HFFc6 (cell line): ENCODE data around the gene VILL. TPM values are rescaled to one million over a fixed set of nuclear protein-coding genes. Genes with fewer than 3 reads are reported as not detected.

ENCODE experiments used
- DNase-seq: peaks from one replicate; pipeline ENCODE4 v3.0.0-alpha.2; 2018
- H3K27ac Mint-ChIP-seq: 2 replicates; pipeline ENCODE4 v1.8.0; 2020; ENCODE audit warnings: mild to moderate bottlenecking, mixed read lengths
- H3K27me3 Mint-ChIP-seq: 2 replicates; pipeline ENCODE4 v1.8.0; 2021; ENCODE audit warnings: mild to moderate bottlenecking, moderate library complexity, mixed read lengths; ENCODE audit not compliant: insufficient read depth
- H3K36me3 Mint-ChIP-seq: 2 replicates; pipeline ENCODE4 v1.8.0; 2021; ENCODE audit warnings: low read depth, mixed read lengths
- H3K4me1 Mint-ChIP-seq: 2 replicates; pipeline ENCODE4 v1.8.0; 2020; ENCODE audit warnings: low read depth, mixed read lengths
- H3K4me3 Mint-ChIP-seq: 2 replicates; pipeline ENCODE4 v1.8.0; 2020; ENCODE audit warnings: mild to moderate bottlenecking, moderate library complexity, mixed read lengths
- H3K9me3 Mint-ChIP-seq: 2 replicates; pipeline ENCODE4 v1.8.0; 2020; ENCODE audit warnings: mild to moderate bottlenecking, mixed read lengths
- CTCF ChIP-seq: fragments of 200-600 bp; sonication (generic); IDR thresholded peaks from 2 replicates; pipeline ENCODE4 v1.5.0; 2021; ENCODE audit warnings: antibody characterized with exemption, mild to moderate bottlenecking
- total RNA-seq, 6 experiments: library from RNA; stranded (reverse); fragmentation: NEBNext Ultra II Directional; extraction: Animal tissue kit (Norgen Biotek cat#: 25700); gene quantifications; 2 replicates in 1 of 6; 3 replicates in 5 of 6; pipeline ENCODE4 v1.2.3, GENCODE V29; 2021

The VILL gene
- total RNA-seq, 6 experiments from 2014 or later = 3.5 to 4.6 (median 3.7) TPM

- TF ChIP-seq CTCF = no peak
- H3K36me3 Mint-ChIP-seq = peaks cover 14% of the 10 kb centered on the region
- peaks cover 49% of the 10 kb centered on the region for H3K4me1 Mint-ChIP-seq
- H3K27ac Mint-ChIP-seq = peak overlapping the region; percentile 95
- H3K27me3 Mint-ChIP-seq = peaks cover 11% of the 10 kb centered on the region
- no peak for DNase-seq
- H3K9me3 Mint-ChIP-seq = no peaks in the 10 kb centered on the region
- peak overlapping the region; percentile 94 for H3K4me3 Mint-ChIP-seq
Measured at GRCh38 chr3:37994639-37994972, 4.0 kb downstream of the VILL start.

DNA sequence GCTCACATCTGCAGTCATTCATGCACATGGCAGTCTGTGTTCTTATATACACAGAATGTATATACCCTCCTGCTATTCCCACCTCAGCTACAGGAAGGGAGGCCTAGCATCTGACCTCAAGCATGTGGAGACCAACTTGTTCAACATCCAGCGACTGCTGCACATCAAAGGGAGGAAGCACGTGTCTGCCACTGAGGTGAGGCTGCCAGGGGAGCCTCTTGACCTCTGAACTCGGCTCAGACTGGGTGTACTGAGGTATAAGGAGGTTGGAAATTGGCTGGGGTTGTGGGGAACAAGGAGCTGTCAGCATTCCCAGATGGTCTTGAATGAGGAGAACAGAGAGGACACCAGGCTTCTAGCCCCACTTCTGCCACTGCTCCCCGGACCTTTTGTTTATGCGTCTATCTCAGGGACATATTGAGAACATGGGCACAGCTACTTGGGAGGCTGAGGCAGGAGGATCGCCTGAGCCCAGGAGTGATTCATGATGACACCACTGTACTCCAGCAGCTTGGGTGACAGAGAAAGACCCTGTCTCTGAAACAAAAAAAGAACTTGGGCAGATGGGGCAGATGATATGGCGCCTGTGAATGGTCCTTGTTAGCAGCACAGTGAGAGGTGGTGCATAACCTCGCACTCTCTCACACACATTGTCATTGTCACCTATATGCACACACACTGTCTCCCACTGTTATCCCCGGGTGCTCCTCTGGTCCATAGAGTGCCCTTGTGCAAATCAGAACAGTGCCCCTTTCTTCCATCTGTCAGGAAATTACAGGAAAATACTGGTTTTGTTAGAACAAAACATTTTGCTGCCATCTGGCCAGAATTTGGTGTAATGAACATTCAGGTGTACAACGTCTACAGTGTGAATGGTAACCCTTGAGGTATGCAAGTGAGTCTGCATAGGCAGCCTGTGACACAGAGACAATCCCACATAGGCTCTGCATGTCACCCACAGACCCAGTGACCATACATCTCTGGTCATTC is 5.4 kb downstream of the VILL start:
- TF ChIP-seq CTCF = no peak
- Mint-ChIP-seq H3K9me3 (no peaks in the 10 kb centered on the region), H3K4me1 (peaks cover 49% of the 10 kb centered on the region), H3K27ac (no peak overlapping the region), H3K27me3 (peaks cover 5% of the 10 kb centered on the region), H3K4me3 (no peak overlapping the region; the same call in 1 of the 2 replicates), H3K36me3 (peaks cover 16% of the 10 kb centered on the region)
- DNase-seq = no peak

DNA sequence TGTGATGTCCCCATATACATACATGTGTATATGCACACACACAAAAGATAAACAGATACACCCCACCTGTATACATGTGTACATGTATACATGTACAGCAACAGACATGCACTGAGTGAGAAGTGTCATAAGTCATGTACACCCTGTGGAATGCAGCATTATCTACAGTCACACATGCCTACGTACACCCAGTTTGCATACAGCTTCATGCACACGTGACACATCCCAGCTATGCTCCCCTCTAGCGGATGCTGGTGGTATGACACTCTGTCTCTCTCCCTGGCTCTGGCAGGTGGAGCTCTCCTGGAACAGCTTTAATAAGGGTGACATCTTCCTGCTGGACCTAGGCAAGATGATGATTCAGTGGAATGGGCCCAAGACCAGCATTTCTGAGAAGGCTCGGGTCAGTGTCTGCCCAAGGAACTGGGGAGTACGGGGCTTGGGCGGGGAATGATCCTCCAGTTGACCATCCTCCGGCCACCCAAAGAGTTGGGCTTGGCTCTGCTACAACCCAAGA is 6.3 kb downstream of the VILL start:
- no peak overlapping the region for H3K27ac Mint-ChIP-seq
- H3K36me3 Mint-ChIP-seq = peaks cover 16% of the 10 kb centered on the region
- H3K27me3 Mint-ChIP-seq = peaks cover 5% of the 10 kb centered on the region
- H3K4me1 Mint-ChIP-seq = peaks cover 49% of the 10 kb centered on the region
- H3K4me3 Mint-ChIP-seq = no peak overlapping the region
- TF ChIP-seq CTCF = peak; percentile 97
- DNase-seq = peak; percentile 71
- H3K9me3 Mint-ChIP-seq = no peaks in the 10 kb centered on the region

DNA sequence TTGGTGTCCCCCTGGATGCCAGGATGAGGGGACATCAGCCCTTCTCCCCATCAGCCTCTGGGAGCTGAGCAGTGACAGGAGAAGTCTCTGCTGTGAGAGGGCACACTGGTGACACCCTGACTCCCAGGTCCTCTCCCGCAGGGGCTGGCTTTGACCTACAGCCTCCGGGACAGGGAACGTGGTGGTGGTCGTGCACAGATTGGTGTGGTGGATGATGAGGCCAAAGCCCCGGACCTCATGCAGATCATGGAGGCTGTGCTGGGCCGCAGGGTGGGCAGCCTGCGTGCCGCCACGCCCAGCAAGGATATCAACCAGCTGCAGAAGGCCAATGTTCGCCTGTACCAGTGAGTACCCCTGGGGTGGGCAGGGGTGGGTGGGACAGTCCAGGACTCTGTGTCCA is 6.8 kb downstream of the VILL start:
- no peak for TF ChIP-seq CTCF
- Mint-ChIP-seq H3K4me1 (peaks cover 49% of the 10 kb centered on the region), H3K4me3 (no peak overlapping the region), H3K27me3 (peaks cover 5% of the 10 kb centered on the region), H3K36me3 (peaks cover 16% of the 10 kb centered on the region), H3K9me3 (no peaks in the 10 kb centered on the region), H3K27ac (no peak overlapping the region)
- DNase-seq = no peak

- Mint-ChIP-seq H3K36me3 (peaks cover 16% of the 10 kb centered on the region), H3K4me3 (peak overlapping the region; percentile 73; the same call in 1 of the 2 replicates), H3K27ac (peak overlapping the region; percentile 74), H3K9me3 (no peaks in the 10 kb centered on the region), H3K4me1 (peaks cover 49% of the 10 kb centered on the region), H3K27me3 (peaks cover 5% of the 10 kb centered on the region)
- DNase-seq = no peak
- no peak for TF ChIP-seq CTCF
Measured at GRCh38 chr3:37997791-37998370, 7.3 kb downstream of the VILL start.
